SKM-1 treated with dmso at 0.1 percent for 144 hours (cell line): ENCODE measurements around the gene ATP6V0C.

Experiments
- DNase-seq: peaks from one replicate; lab custom pipeline; 2025; ENCODE audit not compliant: unreplicated experiment; lab: John Stamatoyannopoulos, UW

Gene ATP6V0C

DNA sequence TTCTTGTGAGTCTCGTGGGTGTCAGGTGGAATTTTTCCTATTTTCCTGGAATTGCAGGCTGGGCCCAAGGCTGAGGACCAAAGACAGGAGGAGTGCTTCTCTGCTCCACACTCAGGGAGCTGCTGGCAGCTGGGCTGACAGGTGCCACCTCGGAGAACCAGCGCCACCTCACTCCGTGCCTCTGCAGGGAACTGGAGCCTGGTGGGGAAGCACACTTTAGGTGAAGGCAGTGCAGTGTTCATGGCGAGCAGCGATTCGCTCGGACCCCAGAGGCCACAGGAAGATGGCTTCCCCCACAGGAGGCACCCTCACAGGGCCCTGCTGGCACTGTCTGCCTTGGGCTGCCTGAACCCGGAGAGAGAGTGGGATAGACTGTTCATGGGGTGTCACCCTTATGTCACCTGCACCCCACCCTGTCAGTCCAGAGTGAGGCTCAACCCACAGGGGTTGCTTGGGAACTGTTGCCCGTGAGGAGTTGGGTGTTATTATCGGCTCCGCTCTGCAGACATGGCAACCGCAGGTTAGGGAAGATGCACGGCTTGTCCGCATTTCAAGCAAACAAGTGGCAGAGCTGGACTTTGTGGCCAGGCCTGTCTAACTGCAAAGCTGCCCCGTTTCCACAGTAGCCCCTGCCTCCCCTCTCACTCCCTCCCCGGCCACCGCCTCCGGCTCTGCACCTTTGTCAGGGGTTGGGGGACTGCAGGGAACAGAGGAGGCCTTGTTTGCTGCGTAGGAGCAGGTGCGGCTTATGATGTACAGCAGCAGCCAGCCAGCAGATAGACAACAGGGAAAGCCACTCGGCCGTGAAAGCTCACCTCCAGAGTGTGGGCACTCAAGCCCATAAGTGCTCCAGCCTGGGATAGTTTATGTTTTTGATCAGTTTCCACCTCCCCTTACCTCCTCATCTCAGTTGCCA is 23.3 kb upstream of the ATP6V0C start:
- DNase-seq, result no peak

DNA sequence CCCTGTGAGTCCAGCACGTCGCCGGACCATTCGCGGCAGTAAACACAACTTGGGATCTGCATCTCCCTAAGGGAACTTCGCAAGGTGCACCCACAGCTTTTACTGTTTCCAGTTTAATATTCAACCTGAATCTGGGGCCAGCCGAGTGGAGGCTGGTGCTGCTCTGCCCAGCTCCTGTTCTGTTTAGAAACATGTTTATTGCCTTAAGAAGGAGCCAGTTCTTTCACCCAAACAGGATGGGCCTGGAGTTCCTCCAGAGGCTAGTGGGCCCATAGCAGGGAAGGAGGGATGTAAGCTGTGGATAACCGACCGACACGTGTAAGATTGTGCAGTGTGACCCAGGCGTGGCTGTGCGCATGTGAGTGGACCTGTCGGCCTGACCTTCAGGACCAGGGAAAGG is 21.5 kb upstream of the ATP6V0C start:
- no peak for DNase-seq

DNA sequence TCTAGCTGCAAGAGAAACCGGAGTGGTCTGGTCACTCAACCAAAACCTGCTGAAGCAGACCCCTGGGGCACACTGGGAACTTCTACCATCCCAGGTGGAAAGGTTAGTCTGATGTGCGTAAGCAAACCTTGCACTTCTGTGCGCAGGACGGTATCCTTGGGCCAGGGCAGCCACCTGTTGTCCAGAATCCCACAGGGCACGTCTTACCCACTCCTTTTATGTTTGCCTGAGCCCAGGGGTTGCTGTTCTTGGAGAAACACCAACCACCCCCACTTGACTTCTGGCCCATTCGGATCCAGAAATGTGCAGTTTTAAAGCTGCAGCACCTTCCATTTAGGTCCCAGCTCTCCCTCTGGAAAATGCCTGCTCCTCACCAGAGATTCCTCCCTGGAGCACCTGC is 20.1 kb upstream of the ATP6V0C start:
- DNase-seq, result no peak

DNA sequence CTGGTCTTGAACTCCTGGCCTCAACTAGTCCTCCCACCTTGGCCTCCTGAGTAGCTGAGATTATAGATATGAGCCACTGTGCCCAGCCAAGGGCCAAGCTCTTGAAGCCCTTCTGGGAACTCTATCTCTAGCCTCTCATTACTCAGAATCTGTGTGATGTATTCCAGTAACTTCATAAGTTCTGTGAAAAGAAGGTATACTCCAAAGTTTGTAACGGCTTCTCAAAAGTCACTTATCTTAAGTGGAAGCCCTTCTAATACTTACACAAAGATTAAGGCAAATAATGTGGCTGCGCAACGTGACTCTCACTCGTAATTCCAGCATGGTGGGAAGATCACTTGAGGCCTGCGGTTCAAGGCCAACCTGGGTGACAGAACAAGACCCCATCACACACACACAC is 19.1 kb upstream of the ATP6V0C start:
- no peak for DNase-seq

DNA sequence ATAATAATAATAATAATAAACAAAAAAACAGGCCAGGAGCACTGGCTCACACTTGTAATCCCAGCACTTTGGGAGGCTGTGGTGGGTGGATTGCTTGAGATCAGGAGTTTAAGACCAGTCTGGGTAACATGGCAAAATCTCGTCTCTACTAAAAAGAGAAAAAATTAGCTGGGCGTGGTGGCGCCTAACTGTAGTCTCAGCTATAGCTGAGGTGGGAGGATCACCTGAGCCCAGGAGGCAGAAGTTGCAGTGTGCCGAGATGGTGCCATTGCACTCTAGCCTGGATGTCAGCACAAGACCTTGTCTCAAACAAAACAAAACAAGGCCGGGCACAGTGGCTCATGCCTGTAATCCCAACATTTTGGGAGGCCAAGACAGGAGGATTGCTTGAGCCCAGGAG is 18.7 kb upstream of the ATP6V0C start:
- no peak for DNase-seq

DNA sequence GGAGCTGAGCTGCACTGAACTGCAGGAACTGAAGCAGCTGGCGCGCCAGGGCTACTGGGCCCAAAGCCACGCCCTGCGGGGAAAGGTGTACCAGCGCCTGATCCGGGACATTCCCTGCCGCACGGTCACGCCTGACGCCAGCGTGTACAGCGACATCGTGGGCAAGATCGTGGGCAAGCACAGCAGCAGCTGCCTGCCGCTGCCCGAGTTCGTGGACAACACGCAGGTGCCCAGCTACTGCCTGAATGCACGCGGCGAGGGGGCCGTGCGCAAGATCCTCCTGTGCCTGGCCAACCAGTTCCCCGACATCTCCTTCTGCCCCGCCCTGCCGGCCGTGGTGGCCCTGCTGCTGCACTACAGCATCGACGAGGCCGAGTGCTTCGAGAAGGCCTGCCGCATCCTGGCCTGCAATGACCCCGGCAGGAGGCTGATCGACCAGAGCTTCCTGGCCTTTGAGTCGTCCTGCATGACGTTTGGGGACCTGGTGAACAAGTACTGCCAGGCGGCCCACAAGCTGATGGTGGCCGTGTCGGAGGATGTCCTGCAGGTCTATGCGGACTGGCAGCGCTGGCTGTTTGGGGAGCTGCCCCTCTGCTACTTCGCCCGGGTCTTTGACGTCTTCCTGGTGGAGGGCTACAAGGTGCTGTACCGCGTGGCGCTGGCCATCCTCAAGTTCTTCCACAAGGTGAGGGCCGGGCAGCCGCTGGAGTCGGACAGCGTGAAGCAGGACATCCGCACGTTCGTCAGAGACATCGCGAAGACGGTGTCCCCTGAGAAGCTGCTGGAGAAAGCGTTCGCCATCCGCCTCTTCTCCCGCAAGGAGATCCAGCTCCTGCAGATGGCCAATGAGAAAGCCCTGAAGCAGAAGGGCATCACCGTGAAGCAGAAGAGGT is 17.3 kb upstream of the ATP6V0C start:
- no peak for DNase-seq

DNA sequence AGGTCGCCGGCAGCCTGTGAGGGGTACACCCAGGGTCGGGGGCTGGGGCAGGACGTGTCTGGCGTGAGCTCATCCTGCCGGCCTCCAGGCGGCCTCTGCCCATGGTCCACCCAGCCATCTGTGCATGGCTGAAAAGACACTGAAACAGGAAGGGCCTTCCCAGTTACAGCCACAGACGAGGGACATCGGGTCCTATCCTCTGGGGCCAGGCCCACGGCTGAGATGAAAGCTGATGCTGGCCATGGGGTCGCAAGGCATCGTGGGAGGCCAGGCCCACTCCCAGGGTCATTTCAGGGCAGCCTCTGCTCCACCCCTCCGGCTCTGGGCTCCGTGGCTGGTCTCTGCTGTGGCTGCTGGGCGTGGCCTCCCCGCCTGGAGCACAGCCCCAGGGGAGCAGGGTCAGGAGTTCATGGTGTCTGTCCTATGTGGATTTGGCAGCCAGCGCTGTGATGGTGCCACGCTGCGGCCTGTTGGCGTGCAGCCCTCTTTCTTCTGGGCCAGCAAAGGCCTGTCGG is 16.6 kb upstream of the ATP6V0C start:
- DNase-seq, result no peak

DNA sequence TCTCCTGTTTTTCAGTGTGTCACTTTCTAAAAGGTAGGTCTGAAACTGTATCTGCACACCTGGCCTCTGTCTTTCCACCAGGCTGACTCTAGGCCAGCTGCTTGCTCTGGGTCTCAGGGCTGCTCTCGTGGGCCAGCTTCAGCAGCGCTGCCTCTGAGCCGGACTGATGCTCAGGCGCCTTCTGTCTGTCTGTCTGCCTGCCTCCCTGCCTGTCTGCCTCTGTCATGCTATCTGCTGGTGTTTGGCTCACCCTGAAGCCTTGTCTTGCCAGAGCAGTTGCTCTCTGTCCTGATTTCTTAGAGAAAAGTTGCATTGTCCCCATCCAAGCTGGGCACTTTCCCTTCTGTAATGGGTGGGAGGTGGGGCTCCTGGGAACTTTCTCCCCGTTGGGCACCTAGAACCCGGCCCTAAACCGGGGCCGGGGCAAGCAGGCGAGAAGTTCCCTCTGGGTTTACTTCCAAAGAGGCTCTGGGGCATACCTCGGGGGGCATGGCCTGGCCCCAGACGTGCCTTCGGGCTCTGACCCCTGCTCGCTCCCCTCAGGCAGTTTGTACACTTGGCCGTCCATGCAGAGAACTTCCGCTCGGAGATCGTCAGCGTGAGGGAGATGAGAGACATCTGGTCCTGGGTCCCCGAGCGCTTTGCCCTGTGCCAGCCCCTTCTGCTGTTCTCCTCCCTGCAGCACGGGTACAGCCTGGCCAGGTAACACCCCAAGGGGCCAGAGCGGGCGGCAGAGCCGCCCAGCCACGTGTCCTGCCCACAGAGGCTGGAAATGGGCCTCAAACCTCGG is 15.9 kb upstream of the ATP6V0C start:
- DNase-seq, result no peak

DNA sequence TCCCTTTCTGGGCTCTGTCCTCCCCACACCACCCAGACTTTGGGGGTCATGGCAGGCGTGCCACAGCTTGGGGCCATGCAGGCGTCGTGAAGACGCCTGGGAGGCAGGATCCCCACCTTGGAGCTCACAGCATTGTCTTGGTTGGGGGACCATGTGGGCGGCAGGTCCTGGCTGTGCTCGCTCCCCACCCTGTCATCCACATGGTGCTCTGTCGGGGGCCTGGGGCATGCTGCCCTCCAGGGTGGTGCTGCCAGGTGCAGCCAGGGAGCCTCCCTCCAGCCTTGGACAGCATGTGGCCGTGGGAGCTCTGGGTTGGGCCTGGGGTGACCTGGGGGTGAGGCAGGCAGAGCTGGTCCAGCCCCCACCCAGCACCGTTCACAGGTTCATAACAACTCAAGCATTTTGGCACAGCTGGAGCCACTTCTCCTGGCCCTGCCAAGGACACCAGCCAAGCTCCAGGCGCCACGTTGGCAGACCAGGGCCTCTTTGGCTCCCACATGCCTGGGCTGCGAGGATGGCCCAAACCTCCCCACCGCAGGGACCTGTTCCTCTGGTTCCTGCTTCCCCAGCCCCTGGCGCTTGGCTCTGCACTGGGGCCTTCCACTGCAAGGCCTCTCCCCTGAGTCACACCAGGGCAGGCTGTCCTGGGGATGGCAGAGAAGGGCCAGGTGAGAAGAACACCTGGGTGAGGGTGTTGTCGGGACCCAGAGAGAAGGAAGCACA is 15.1 kb upstream of the ATP6V0C start:
- no peak for DNase-seq

DNA sequence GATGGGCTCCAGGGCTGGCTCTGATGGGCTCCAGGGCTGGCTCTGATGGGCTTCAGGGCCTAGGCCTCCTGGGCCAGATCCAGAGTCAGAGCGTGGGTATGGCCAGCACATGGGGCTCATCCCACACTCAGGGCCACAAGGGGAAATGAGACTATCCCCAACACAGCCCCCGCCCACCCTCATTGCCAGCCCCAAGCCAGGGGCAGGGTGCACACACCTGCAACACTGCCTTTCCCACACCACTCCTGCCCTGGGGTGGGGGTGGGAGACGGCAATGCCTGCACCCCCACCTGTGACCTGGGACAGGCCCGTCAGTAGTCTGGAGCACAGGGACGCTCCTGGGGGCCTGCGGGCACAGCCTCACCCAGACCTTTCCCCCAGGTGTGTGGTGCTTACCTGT is 14.3 kb upstream of the ATP6V0C start:
- no peak for DNase-seq

DNA sequence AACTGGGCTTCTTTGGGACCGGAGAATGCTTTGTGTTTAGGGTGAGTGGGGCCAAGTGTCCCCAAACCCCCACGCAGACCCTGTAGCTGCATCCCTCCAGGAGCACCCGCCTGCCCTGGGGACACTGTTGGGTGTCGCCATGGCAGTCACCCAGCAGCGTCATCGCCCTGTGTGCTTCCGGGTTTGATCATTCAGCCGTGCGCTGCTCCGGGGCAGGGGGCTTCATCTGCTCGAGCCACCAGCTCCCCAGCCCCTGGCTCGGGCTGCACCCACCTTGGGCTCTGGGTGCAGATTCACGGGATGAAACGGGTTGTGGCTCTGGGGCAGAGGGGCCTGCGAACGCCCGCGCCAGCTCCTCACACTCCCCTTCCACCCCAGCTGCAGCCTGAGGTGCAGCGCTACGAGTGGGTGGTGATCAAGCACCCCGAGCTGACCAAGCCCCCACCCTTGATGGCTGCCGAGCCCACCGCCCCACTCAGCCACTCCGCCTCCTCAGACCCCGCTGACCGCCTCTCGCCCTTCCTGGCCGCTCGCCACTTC is 13.8 kb upstream of the ATP6V0C start:
- no peak for DNase-seq

DNA sequence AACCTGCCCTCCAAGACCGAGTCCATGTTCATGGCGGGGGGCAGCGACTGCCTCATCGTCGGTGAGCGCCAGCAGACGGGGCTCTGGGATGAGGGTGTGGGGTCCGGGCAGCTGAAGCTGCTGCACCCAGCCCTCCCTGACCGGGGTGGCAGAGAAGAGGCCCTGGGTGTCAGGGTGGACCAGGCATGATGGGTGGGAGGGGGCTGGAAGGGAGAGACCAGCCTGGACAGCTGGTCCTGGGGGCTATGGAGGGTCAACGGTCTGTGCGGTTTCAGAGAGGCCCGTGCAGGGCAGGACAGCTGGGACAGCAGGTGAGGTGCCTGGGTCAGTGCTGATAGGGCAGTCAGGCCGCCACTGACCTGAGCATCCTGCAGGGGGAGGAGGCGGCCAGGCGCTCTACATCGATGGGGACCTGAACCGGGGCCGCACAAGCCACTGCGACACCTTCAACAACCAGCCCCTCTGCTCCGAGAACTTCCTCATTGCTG is 13.3 kb upstream of the ATP6V0C start:
- no peak for DNase-seq

DNA sequence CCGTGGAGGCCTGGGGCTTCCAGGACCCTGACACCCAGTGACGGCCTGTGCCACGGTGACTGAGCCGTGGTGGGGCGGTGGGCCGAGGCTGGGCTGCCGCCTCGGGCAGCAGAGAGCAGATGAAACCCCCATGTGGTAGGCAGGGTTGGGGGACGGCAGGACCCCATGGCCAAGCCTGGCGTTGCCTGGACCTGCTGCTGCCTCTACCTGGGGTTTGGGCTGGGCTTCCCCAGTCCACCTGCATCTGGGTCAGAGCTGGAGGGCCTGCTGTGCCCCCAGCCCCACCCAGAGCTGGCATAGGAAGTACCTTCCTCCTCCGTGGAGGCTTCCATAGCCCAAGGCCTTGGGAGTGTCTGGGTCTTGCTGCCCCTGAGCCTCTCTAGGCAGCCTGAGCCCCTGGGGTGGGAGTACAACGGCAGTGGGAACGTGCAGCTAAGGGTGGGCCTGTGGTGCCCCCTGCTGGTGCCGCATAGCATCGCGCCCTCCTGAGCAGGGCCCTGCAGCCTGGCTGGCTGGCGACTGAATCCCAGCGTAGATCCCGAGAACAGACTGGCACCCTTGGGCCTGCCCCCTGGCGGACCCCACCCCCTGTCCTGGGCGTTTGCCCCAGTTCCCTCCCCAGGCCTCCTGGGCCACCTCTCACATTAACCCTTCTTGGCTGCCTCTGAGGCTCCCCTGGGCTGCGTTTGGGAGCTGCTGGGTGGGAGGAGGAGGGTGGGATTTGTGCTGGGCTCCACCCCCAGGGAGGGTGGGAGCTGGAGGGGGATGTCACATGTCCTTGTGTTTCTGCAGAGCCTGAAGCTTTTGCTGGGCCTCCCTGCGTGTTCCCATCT is 12.6 kb upstream of the ATP6V0C start:
- peak; percentile 44 for DNase-seq

DNA sequence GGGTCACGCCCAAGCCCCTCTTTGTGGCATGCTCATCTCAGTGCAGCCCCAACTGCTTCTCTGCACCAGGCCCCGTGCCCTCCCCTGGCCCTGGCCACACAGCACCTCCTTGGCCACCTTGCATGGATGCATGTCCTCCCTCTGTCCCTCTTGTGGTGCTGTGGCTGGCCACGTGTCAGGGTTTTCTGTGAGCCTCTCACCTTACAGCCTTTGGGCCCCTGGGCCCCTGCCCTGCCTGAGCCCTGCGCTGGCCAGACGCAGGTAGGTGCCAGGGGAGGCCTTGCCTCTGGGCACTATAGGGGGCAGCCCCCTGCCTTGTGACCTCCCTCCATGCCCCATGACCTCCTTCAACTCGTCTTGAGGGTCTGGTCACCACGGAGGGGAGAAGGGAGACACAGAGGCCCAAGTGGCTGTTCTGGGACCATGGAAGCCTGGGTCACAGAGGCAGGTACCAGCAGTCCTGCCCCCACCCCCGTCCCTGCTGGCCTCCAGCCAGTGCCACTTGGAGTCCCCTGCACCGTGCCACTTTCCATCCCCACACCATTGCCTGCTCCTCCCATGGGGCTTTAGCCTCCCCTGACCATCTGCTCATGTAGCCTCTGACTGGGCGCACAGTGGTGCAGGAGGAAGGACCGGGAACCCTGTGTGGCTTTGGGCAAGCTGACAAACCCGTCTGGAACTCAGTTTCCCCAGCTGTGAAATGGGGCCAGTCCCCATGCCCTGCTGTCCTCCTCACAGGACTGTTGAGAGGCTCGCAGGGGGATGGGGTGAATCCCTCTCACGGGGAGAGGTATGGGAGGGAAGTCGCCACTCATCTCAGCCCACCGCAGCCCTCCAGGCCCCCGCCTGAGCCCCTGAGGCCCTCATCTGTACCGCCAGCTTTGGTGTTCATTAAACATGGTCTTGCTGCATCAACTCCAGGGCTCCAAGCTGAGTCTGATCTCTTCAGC is 11.5 kb upstream of the ATP6V0C start:
- no peak for DNase-seq

DNA sequence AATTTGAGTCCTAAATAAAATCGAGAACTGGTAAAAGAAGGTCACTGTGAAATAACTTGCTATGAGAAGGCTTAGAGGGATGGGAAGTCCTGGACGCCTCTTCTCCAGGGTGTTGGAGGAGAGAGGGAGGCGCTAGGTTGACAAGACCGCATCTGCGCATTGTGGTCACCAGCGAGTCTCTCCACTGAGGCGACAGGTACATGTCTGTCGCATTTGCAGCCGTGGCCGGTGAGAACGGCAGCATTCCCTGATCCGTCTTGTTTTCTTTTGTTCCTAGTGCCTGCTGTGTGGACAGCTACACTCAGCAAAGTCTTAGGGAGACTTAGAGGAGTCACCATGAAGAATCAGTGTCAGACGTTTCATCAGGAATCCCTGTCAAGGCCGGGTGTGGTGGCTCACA is 8.1 kb upstream of the ATP6V0C start:
- DNase-seq, result no peak

DNA sequence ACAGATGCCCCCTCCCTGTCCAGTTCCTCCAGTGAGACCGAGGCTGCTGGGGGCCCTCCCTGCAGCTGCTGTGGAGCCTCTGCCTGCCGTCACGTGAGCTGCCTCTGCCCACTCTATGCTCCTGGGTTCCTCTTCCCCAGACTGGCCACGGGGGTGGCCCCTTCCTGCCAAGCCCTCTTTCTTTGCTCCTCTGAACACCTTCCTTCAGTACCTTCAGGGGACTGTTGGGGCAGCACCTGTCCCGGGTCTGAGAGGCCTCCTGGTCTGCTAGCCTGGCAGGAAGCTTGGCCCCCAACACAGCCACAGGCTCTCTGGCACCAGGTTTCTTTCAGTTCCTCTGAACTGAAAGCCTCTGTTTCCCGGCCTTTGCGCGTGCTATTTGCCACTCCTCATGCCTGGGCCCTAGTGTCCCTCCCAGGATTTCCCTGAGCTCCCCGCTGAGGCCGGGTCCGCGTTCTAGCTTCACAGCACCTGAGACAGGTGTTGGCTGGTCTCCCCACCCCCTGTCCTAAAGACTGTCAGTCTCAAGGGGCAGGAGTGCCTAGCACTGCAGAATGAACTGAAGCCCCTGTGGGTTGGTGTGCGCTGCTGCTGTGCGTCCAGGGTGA is 6.6 kb upstream of the ATP6V0C start:
- DNase-seq, result peak; percentile 19

DNA sequence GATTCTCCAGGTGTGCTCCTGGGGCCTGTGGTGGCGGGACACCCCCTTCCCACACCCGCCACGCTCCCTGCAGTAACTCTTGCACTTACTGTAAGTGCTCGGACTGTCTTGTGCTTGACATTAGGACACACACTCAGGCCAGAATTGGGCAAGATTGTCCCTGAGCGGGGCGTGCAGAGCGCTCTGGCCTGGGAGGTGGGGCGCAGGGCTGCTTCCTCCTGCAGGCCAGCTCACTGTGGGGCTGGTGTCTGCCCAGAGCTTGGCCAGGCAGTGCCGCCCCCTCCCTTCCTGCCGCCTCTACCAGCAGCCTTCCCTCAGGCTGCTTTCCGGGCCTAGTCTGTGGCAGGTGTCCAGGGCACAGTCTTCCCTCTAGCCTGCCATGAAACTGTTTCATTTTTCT is 6.1 kb upstream of the ATP6V0C start:
- peak; percentile 52 for DNase-seq
